Hepatocyte (in vitro differentiated cells): ENCODE results near the gene NAXD.

Experiments
- EZH2phosphoT487 ChIP-seq: fragments of 200-600 bp; sonication (generic); IDR thresholded peaks from one replicate; pipeline ENCODE4 v1.6.1; 2018; ENCODE audit warnings: antibody characterized with exemption, mild to moderate bottlenecking, low read depth, moderate library complexity; ENCODE audit not compliant: unreplicated experiment, severe bottlenecking
- TF ChIP-seq, protein P1 (sequence below): fragments of 200-600 bp; sonication (generic); IDR thresholded peaks from 2 replicates; pipeline ENCODE4 v1.5.1; 2016; ENCODE audit warnings: antibody characterized with exemption, mild to moderate bottlenecking; ENCODE audit not compliant: poor library complexity

DNA sequence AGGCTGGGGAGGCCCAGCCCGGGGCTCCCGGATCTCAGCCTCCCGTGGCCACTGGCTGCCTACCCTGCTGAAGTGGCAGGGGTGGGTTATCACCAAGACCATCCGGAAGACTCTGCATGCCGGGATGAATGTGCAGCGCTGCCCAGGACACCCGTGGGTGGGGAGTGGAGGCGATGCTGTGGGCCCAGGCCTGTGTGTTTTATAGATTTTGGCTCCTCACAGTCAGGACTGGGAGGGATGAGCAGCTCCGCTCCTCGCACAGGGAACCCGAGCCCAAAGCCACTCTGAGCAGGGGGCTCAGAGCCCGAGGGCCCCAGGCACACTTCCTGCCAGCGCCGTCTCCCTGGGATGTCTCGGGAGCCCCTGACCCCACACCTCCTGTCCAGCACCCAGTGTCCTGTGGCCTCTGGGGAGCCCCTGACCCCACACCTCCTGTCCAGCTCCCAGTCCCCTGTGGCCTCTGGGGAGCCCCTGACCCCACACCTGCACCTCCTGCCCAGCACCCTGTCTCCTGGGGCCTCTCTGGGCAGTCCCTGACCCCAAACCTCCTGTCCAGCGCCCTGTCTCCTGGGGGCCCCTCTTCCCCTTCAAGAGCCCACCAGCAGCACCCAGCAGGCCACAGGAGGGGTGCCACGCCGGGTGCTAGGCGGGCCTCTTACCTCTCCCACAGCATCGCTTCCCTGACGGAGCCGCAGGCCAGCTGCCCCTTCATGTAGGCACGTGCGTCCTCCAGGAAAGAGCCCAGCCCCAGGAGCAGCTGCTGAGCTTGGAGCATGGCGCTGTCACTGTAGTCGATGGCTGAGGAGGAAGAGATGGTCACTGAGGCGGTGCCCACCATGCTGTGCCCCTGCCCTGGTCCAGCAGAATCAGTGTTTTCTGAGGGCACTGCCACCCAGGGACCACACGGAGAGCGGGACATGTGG lies 31.4 kb downstream of the NAXD start:
- TF ChIP-seq, protein P1, sequence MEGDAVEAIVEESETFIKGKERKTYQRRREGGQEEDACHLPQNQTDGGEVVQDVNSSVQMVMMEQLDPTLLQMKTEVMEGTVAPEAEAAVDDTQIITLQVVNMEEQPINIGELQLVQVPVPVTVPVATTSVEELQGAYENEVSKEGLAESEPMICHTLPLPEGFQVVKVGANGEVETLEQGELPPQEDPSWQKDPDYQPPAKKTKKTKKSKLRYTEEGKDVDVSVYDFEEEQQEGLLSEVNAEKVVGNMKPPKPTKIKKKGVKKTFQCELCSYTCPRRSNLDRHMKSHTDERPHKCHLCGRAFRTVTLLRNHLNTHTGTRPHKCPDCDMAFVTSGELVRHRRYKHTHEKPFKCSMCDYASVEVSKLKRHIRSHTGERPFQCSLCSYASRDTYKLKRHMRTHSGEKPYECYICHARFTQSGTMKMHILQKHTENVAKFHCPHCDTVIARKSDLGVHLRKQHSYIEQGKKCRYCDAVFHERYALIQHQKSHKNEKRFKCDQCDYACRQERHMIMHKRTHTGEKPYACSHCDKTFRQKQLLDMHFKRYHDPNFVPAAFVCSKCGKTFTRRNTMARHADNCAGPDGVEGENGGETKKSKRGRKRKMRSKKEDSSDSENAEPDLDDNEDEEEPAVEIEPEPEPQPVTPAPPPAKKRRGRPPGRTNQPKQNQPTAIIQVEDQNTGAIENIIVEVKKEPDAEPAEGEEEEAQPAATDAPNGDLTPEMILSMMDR = no peak
- TF ChIP-seq EZH2phosphoT487 = no peak
